HepG2 (cell line): Measurements from ENCODE around the gene NRG3. TPM values are rescaled to one million over a fixed set of nuclear protein-coding genes. Genes with fewer than 3 reads are reported as not detected.

Experiments used
- ATAC-seq: fragments of 200-7000 bp; cut with Tn5 transposase; 3 replicates; pipeline ENCODE4 v1.9.1; 2020; ENCODE audit warnings: mild to moderate bottlenecking, moderate library complexity
- BruUV-seq: library from RNA; stranded (reverse); fragments of 400-500 nt; replicated peaks from 2 replicates; lab custom pipeline; 2021; lab: Mats Ljungman, UMichigan
- CTCF ChIA-PET: fragments of 300-600 bp; formaldehyde crosslinking; extraction: SDS; loops from one replicate; lab custom pipeline; 2021; ENCODE audit warnings: low total read pairs, inconsistent platforms, low intra/inter-chr PET ratio; lab: Yijun Ruan, JAX
- POLR2A ChIA-PET: fragments of 350-600 bp; sonication (Branson Sonifier 250); formaldehyde crosslinking; loops from one replicate; lab custom pipeline; 2020; ENCODE audit warnings: antibody characterized with exemption, inconsistent platforms; lab: Yijun Ruan, JAX
- DNase-seq: peaks from one replicate; pipeline ENCODE4 v3.0.0-alpha.2; 2015; ENCODE audit warnings: low spot score
- FAIRE-seq: peaks from 3 replicates; lab custom pipeline; 2011; peaks lifted over from hg19 to GRCh38; lab: Jason Lieb, UNC
- H2AFZ ChIP-seq: one replicate; pipeline ENCODE4 v1.6.1; 2011; ENCODE audit warnings: low read length, inconsistent platforms
- H3K27ac ChIP-seq: fragments of 300-600 bp; 3 replicates; pipeline ENCODE4 v1.8.0; 2011; ENCODE audit warnings: mixed run types, mild to moderate bottlenecking, mixed read lengths, low read length, inconsistent platforms; ENCODE audit not compliant: insufficient read depth; ENCODE audit errors: extremely low read length
- H3K27me3 ChIP-seq, 2 experiments: fragments of 200-600 bp in 1 of 2; 2 replicates in 1 of 2; 3 replicates in 1 of 2; pipeline versions ENCODE4 v1.6.0 to v1.8.0; 2011; ENCODE audit warnings: low read length in 2 of 2, mild to moderate bottlenecking in 2 of 2, moderate library complexity in 2 of 2, inconsistent platforms in 1 of 2; ENCODE audit not compliant: insufficient read depth in 2 of 2, control insufficient read depth in 1 of 2
- H3K36me3 ChIP-seq, 2 experiments: fragments of 200-600 bp in 1 of 2; replicated peaks in 1 of 2; 2 replicates in 1 of 2; 3 replicates in 1 of 2; pipeline versions ENCODE4 v1.5.1 to v1.8.0; 2011; ENCODE audit warnings: low read length in 2 of 2, inconsistent platforms in 1 of 2; ENCODE audit not compliant: insufficient read depth in 2 of 2, control insufficient read depth in 1 of 2
- H3K4me1 ChIP-seq: 2 replicates; pipeline ENCODE4 v1.5.1; 2012; ENCODE audit warnings: low read length, inconsistent platforms; ENCODE audit not compliant: insufficient read depth
- H3K4me2 ChIP-seq: 2 replicates; pipeline ENCODE4 v1.6.0; 2011; ENCODE audit warnings: low read depth, low read length, inconsistent platforms
- H3K4me3 ChIP-seq, 3 experiments: fragments of 200-600 bp in 1 of 3; sonication (generic), shearing (Covaris generic) in 1 of 3; replicated peaks in 1 of 3; 2 replicates each; pipeline ENCODE4 v1.5.1; 2011 to 2016; ENCODE audit warnings: low read length in 3 of 3, inconsistent platforms in 2 of 3, low read depth in 2 of 3, mild to moderate bottlenecking in 2 of 3, control low read depth in 1 of 3, mixed read lengths in 1 of 3; ENCODE audit not compliant: insufficient read depth in 1 of 3
- H3K79me2 ChIP-seq: one replicate; pipeline ENCODE4 v1.6.1; 2011; ENCODE audit warnings: low read length, inconsistent platforms; ENCODE audit not compliant: insufficient read depth
- H3K9ac ChIP-seq: 2 replicates; pipeline ENCODE4 v1.6.0; 2011; ENCODE audit warnings: mild to moderate bottlenecking, low read depth, low read length, inconsistent platforms; ENCODE audit not compliant: insufficient read depth
- H3K9me3 ChIP-seq: 2 replicates; pipeline ENCODE4 v1.5.1; 2012; ENCODE audit warnings: mild to moderate bottlenecking, low read length
- H4K20me1 ChIP-seq: 2 replicates; pipeline ENCODE4 v1.6.0; 2011; ENCODE audit warnings: inconsistent platforms, mild to moderate bottlenecking, low read length, moderate library complexity; ENCODE audit not compliant: insufficient read depth
- JUND ChIP-seq: sonication (generic); formaldehyde crosslinking; IDR thresholded peaks from 2 replicates; pipeline ENCODE4 v1.8.0; 2022; ENCODE audit warnings: mild to moderate bottlenecking, missing genetic modification reagents
- NFE2L2 ChIP-seq: fragments of 150-350 bp; IDR thresholded peaks from 2 replicates; pipeline ENCODE4 v1.6.1; 2014; ENCODE audit warnings: low read length
- NPAS2 ChIP-seq: sonication (generic); formaldehyde crosslinking; IDR thresholded peaks from 2 replicates; pipeline ENCODE4 v1.8.0; 2022; ENCODE audit warnings: mild to moderate bottlenecking, missing genetic modification reagents, borderline replicate concordance
- RBM22 ChIP-seq: fragments of 200-400 bp; formaldehyde crosslinking; optimal IDR thresholded peaks from 2 replicates; pipeline ENCODE3; 2017; ENCODE audit warnings: mild to moderate bottlenecking, low read length, moderate library complexity
- SKI ChIP-seq: fragments of 450-650 bp; IDR thresholded peaks from one replicate; pipeline ENCODE4 v1.6.1; 2018; ENCODE audit warnings: mild to moderate bottlenecking; ENCODE audit not compliant: partially characterized antibody
- TBX2 ChIP-seq: sonication (generic); formaldehyde crosslinking; IDR thresholded peaks from 2 replicates; pipeline ENCODE4 v1.5.0; 2020; ENCODE audit warnings: missing genetic modification reagents, mild to moderate bottlenecking, borderline replicate concordance
- ZNF564 ChIP-seq: sonication (generic); formaldehyde crosslinking; IDR thresholded peaks from 2 replicates; pipeline ENCODE4 v1.8.1; 2023; ENCODE audit warnings: mild to moderate bottlenecking, missing genetic modification reagents
- ZNF570 ChIP-seq: sonication (generic); formaldehyde crosslinking; IDR thresholded peaks from 2 replicates; pipeline ENCODE4 v1.4.0; 2020; ENCODE audit warnings: mild to moderate bottlenecking, missing genetic modification reagents, borderline replicate concordance
- WGBS: methylation state at CpG from one replicate; pipeline ENCODE4 v1.1.6; 2017; ENCODE audit warnings: low lambda C conversion rate; 5-methylcytosine and 5-hydroxymethylcytosine counted together
- in situ Hi-C: cut with HindIII; loops from 2 replicates; pipeline ENCODE4 v1.10.0; 2017; ENCODE audit warnings: low pct_unique_long_range_greater_than_20kb; ENCODE audit not compliant: extremely low pct_ligation_motif_present
- intact Hi-C: fragments of 100-400 bp; cut with micrococcal nuclease; formaldehyde crosslinking; loops from one replicate; pipeline ENCODE4 v1.10.0; 2022; ENCODE audit not compliant: unreplicated experiment
- polyA plus RNA-seq, 8 experiments: library from polyadenylated mRNA; depleted of rRNA in 3 of 8; stranded (reverse) in 7 of 8; unstranded in 1 of 8; fragments of >200 nt; fragmentation: Illumina TruSeq in 4 of 8; extraction: Trizol in 4 of 8; gene quantifications; 2 replicates each; pipeline versions ENCODE4 v1.2.1 to v1.2.3, GENCODE V29; 2011 to 2016; ENCODE audit warnings: low read depth in 4 of 8, missing spikeins in 1 of 8, mixed read lengths in 1 of 8; ENCODE audit not compliant: insufficient read depth in 1 of 8
- total RNA-seq, 5 experiments: library from RNA; depleted of rRNA; stranded (reverse); fragments of >200 nt; fragmentation: Illumina TruSeq; extraction: Trizol; gene quantifications; 2 replicates each; pipeline ENCODE4 v1.2.3, GENCODE V29; 2016; ENCODE audit warnings: low read depth in 1 of 5
- TF ChIP-seq, protein P1 (sequence below): sonication (generic); formaldehyde crosslinking; IDR thresholded peaks from 2 replicates; pipeline ENCODE4 v1.5.0; 2020; ENCODE audit warnings: missing genetic modification reagents, mild to moderate bottlenecking, borderline replicate concordance
- TF ChIP-seq, protein P2 (sequence below): IDR thresholded peaks from 2 replicates; pipeline ENCODE4 v1.6.1; 2012; ENCODE audit warnings: inconsistent platforms

Gene NRG3
- total and polyA plus RNA-seq, 2 of the 13 experiments (the other 11 are each of a cell fraction or from before 2014, with no cell fraction given) = not detected

DNA sequence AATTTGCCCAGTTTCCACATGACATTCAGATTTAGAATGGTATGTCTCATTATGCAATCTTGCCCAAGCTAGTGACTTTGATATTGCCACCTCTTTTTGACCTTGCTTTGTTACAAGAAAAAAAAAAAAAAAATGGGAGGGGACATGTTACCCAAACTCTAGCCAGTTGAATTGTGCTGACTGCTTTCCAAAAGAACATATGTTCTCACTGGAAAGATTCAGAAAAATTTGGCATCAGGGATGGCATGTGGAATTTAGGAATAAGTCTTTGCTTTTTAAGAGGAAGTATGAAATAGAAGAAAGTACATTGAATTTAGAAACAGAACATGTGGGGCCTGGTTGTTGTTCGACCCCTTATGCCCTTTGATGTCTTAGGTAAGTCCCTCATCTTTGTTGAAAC is 846.8 kb downstream of the NRG3 start:
- intact Hi-C loops (no loop called here), in situ Hi-C loops (no loop called here)
- FAIRE-seq (no peak), ATAC-seq (no peak), DNase-seq (no peak)
- Histone ChIP-seq H3K9ac (no peak overlapping the region), H3K27me3 (no peaks in the 10 kb centered on the region), H3K4me2 (no peak overlapping the region), H4K20me1 (no peaks in the 10 kb centered on the region), H2AFZ (no peak overlapping the region), H3K27ac (no peak overlapping the region), H3K79me2 (no peaks in the 10 kb centered on the region), H3K36me3 (no peaks in the 10 kb centered on the region), H3K4me1 (no peaks in the 10 kb centered on the region), H3K4me3 (no peak overlapping the region), H3K9me3 (peaks cover 80% of the 10 kb centered on the region)
- TF ChIP-seq, protein P1, sequence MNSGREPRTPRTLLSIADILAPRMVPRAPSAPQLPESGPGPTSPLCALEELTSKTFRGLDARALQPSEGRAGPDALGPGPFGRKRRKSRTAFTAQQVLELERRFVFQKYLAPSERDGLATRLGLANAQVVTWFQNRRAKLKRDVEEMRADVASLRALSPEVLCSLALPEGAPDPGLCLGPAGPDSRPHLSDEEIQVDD (CRISPR knock-in tag) = no peak
- TF ChIP-seq NPAS2 (CRISPR knock-in tag) (no peak), JUND (CRISPR knock-in tag) (no peak), RBM22 (no peak), TBX2 (no peak), ZNF570 (CRISPR knock-in tag) (no peak), SKI (no peak), ZNF564 (CRISPR knock-in tag) (no peak), NFE2L2 (no peak)
- TF ChIP-seq, protein P2, sequence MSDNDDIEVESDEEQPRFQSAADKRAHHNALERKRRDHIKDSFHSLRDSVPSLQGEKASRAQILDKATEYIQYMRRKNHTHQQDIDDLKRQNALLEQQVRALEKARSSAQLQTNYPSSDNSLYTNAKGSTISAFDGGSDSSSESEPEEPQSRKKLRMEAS = no peak
- 9% methylated on average over 1 of the region's 1 CpG for WGBS
- ChIA-PET CTCF (no interaction called here), POLR2A (no interaction called here)
- no TSS peak for BruUV-seq
